SU-DHL-6 (cell line): ENCODE results near the gene PKN3.

Source experiments
- H2AFZ ChIP-seq: fragments of 200-600 bp; sonication (generic); 2 replicates; pipeline ENCODE4 v1.6.1; 2014; ENCODE audit warnings: low read depth, mild to moderate bottlenecking, moderate library complexity, mixed read lengths, antibody characterized with exemption, low read length; ENCODE audit not compliant: severe bottlenecking
- H3F3A ChIP-seq: fragments of 200-600 bp; shearing (Covaris generic); 2 replicates; pipeline ENCODE4 v1.6.0; 2016; ENCODE audit warnings: antibody characterized with exemption, mild to moderate bottlenecking; ENCODE audit not compliant: insufficient read depth
- H3K27ac ChIP-seq: fragments of 200-600 bp; sonication (generic); 2 replicates; pipeline ENCODE4 v1.5.1; 2016; ENCODE audit warnings: low read depth, mild to moderate bottlenecking, low read length, moderate library complexity, mixed read lengths
- H3K27me3 ChIP-seq: fragments of 200-600 bp; sonication (generic), shearing (Covaris generic); 2 replicates; pipeline ENCODE4 v1.6.0; 2014; ENCODE audit warnings: mild to moderate bottlenecking, low read length
- H3K36me3 ChIP-seq: fragments of 200-600 bp; sonication (generic); 2 replicates; pipeline ENCODE4 v1.6.1; 2014; ENCODE audit warnings: mild to moderate bottlenecking, low read length, mixed read lengths
- H3K4me2 ChIP-seq: fragments of 300-600, 200-600 bp; shearing (Covaris generic), sonication (generic); 2 replicates; pipeline ENCODE4 v1.6.0; 2014; ENCODE audit warnings: low read length, low read depth, mild to moderate bottlenecking; ENCODE audit not compliant: poor library complexity, severe bottlenecking
- H3K4me3 ChIP-seq: fragments of 200-600 bp; sonication (generic); 2 replicates; pipeline ENCODE4 v1.5.1; 2014; ENCODE audit warnings: antibody characterized with exemption, low read length, mild to moderate bottlenecking, mixed read lengths; ENCODE audit not compliant: insufficient read depth, poor library complexity, severe bottlenecking
- H3K79me2 ChIP-seq: fragments of 200-600 bp; sonication (generic); 2 replicates; pipeline ENCODE4 v1.6.1; 2014; ENCODE audit warnings: mild to moderate bottlenecking, low read length, moderate library complexity; ENCODE audit not compliant: insufficient read depth
- H3K9ac ChIP-seq: fragments of 200-600 bp; sonication (generic); 2 replicates; pipeline ENCODE4 v1.7.0; 2014; ENCODE audit warnings: mild to moderate bottlenecking, low read length
- H3K9me2 ChIP-seq: fragments of 200-600 bp; sonication (generic); replicated peaks from 2 replicates; pipeline ENCODE4 v1.6.1; 2014; ENCODE audit warnings: low read length; ENCODE audit not compliant: insufficient read depth
- H3K9me3 ChIP-seq: fragments of 200-600 bp; sonication (generic); 2 replicates; pipeline ENCODE4 v1.6.1; 2014; ENCODE audit warnings: low read length, mixed read lengths; ENCODE audit not compliant: insufficient read depth
- H4K20me1 ChIP-seq: fragments of 200-600 bp; sonication (generic); 2 replicates; pipeline ENCODE4 v1.6.1; 2014; ENCODE audit warnings: low read depth, mild to moderate bottlenecking, antibody characterized with exemption, low read length, moderate library complexity, mixed read lengths
- CTCF ChIP-seq: fragments of 200-600 bp; sonication (generic); IDR thresholded peaks from one replicate; pipeline ENCODE4 v1.5.1; 2017; ENCODE audit warnings: antibody characterized with exemption, mild to moderate bottlenecking, low read length, moderate library complexity; ENCODE audit not compliant: insufficient read depth, poor library complexity, severe bottlenecking
- EZH2phosphoT487 ChIP-seq: fragments of 200-600 bp; sonication (generic), shearing (Covaris generic); conservative IDR thresholded peaks from 2 replicates; pipeline ENCODE4 v1.6.1; 2018; ENCODE audit warnings: mild to moderate bottlenecking, antibody characterized with exemption, low read length, moderate library complexity, mixed read lengths

PKN3 gene

GRCh38 chr9:128764361-128764760, 62.1 kb downstream of the PKN3 start:
- Histone ChIP-seq H3K9me3 (no peaks in the 10 kb centered on the region), H3K36me3 (no peaks in the 10 kb centered on the region), H4K20me1 (no peaks in the 10 kb centered on the region), H3K27ac (no peak overlapping the region), H3K9me2 (no peaks in the 10 kb centered on the region), H3K9ac (no peak overlapping the region), H3K79me2 (no peaks in the 10 kb centered on the region), H2AFZ (no peak overlapping the region), H3K27me3 (no peaks in the 10 kb centered on the region), H3K4me3 (no peak overlapping the region), H3F3A (no peaks in the 10 kb centered on the region), H3K4me2 (no peak overlapping the region)
- TF ChIP-seq EZH2phosphoT487 (no peak), CTCF (no peak)

- H3K27me3 ChIP-seq: no peaks in the 10 kb centered on the region
- H3K4me3 ChIP-seq: no peak overlapping the region
- TF ChIP-seq CTCF (no peak), EZH2phosphoT487 (no peak)
Measured at GRCh38 chr9:128765499-128765898, 63.2 kb downstream of the PKN3 start.

GRCh38 chr9:128768606-128769005, 66.3 kb downstream of the PKN3 start:
- H3K4me2 ChIP-seq: no peak overlapping the region
- H2AFZ ChIP-seq: no peak overlapping the region
- no peaks in the 10 kb centered on the region for H3K36me3 ChIP-seq
- no peak overlapping the region for H3K27ac ChIP-seq
- no peak for TF ChIP-seq CTCF
- TF ChIP-seq EZH2phosphoT487: no peak
- no peaks in the 10 kb centered on the region for H4K20me1 ChIP-seq
- no peaks in the 10 kb centered on the region for H3K9me2 ChIP-seq
- 0 out of 2 replicates have a peak, but pooled peaks cover 7% of the 10 kb centered on the region for H3F3A ChIP-seq
- no peak overlapping the region for H3K4me3 ChIP-seq
- no peaks in the 10 kb centered on the region for H3K9me3 ChIP-seq
- no peak overlapping the region for H3K9ac ChIP-seq
- H3K79me2 ChIP-seq: no peaks in the 10 kb centered on the region
- H3K27me3 ChIP-seq: no peaks in the 10 kb centered on the region

More at GRCh38 chr9:128765499-128765898, 63.2 kb downstream of the PKN3 start:
- Histone ChIP-seq H4K20me1 (no peaks in the 10 kb centered on the region), H3K9me2 (no peaks in the 10 kb centered on the region), H3K27ac (no peak overlapping the region), H3K9ac (no peak overlapping the region), H3K79me2 (no peaks in the 10 kb centered on the region), H3F3A (no peaks in the 10 kb centered on the region), H3K9me3 (no peaks in the 10 kb centered on the region), H2AFZ (no peak overlapping the region), H3K36me3 (no peaks in the 10 kb centered on the region), H3K4me2 (no peak overlapping the region)
